H9 (cell line): ENCODE results near the gene KRT77. TPM values are rescaled to one million over a fixed set of nuclear protein-coding genes. Genes with fewer than 3 reads are reported as not detected.

Source experiments
- DNase-seq: peaks from one replicate; pipeline ENCODE4 v3.0.0-alpha.2; 2017
- H2AFZ ChIP-seq: one replicate; pipeline ENCODE4 v1.6.1; 2013; ENCODE audit warnings: mild to moderate bottlenecking, low read length, control low read depth, moderate library complexity
- H2AK5ac ChIP-seq: 2 replicates; pipeline ENCODE4 v1.6.1; 2013; ENCODE audit warnings: low read length, control low read depth, mixed read lengths; ENCODE audit not compliant: insufficient read length
- H2BK120ac ChIP-seq: one replicate; pipeline ENCODE4 v1.6.1; 2013; ENCODE audit warnings: low read depth, mild to moderate bottlenecking, low read length, control low read depth, inconsistent platforms; ENCODE audit not compliant: poor library complexity, severe bottlenecking
- H2BK12ac ChIP-seq: 2 replicates; pipeline ENCODE4 v1.6.1; 2013; ENCODE audit warnings: low read length, control low read depth, mixed read lengths, low read depth; ENCODE audit not compliant: insufficient read length
- H2BK15ac ChIP-seq: 2 replicates; pipeline ENCODE4 v1.6.1; 2013; ENCODE audit warnings: low read depth, low read length, control low read depth
- H2BK20ac ChIP-seq: one replicate; pipeline ENCODE4 v1.6.1; 2013; ENCODE audit warnings: low read depth, mild to moderate bottlenecking, low read length, control low read depth, inconsistent platforms; ENCODE audit not compliant: poor library complexity, severe bottlenecking
- H2BK5ac ChIP-seq: 2 replicates; pipeline ENCODE4 v1.6.1; 2013; ENCODE audit warnings: low read length, control low read depth, mixed read lengths; ENCODE audit not compliant: insufficient read length
- H3K14ac ChIP-seq: 2 replicates; pipeline ENCODE4 v1.6.1; 2013; ENCODE audit warnings: low read length, control low read depth; ENCODE audit not compliant: insufficient read depth
- H3K18ac ChIP-seq: 2 replicates; pipeline ENCODE4 v1.6.1; 2013; ENCODE audit warnings: low read depth, mild to moderate bottlenecking, mixed read lengths, low read length, control low read depth; ENCODE audit not compliant: insufficient read length
- H3K23ac ChIP-seq: 2 replicates; pipeline ENCODE4 v1.6.1; 2013; ENCODE audit warnings: low read length, control low read depth, mixed read lengths, low read depth; ENCODE audit not compliant: insufficient read length
- H3K23me2 ChIP-seq: 2 replicates; pipeline ENCODE4 v1.6.1; 2013; ENCODE audit warnings: low read depth, mild to moderate bottlenecking, mixed read lengths, low read length, control low read depth; ENCODE audit not compliant: insufficient read length, poor library complexity, severe bottlenecking
- H3K27ac ChIP-seq: 2 replicates; pipeline ENCODE4 v1.5.1; 2013; ENCODE audit warnings: low read length, control low read depth, mixed read lengths, low read depth; ENCODE audit not compliant: insufficient read length
- H3K27me3 ChIP-seq: 2 replicates; pipeline ENCODE4 v1.6.1; 2013; ENCODE audit warnings: low read length, control low read depth, inconsistent platforms; ENCODE audit not compliant: insufficient read depth
- H3K4ac ChIP-seq: 2 replicates; pipeline ENCODE4 v1.6.1; 2013; ENCODE audit warnings: low read depth, mild to moderate bottlenecking, control low read depth, inconsistent platforms, low read length, moderate library complexity
- H3K4me1 ChIP-seq: 2 replicates; pipeline ENCODE4 v1.6.1; 2013; ENCODE audit warnings: low read length, control low read depth, inconsistent platforms; ENCODE audit not compliant: insufficient read depth
- H3K4me2 ChIP-seq: 2 replicates; pipeline ENCODE4 v1.6.1; 2013; ENCODE audit warnings: low read length, control low read depth, mixed read lengths; ENCODE audit not compliant: insufficient read length, insufficient read depth
- H3K56ac ChIP-seq: 2 replicates; pipeline ENCODE4 v1.6.1; 2013; ENCODE audit warnings: low read depth, mild to moderate bottlenecking, mixed read lengths, low read length, control low read depth; ENCODE audit not compliant: insufficient read length
- H3K79me1 ChIP-seq: 2 replicates; pipeline ENCODE4 v1.6.1; 2013; ENCODE audit warnings: low read depth, mild to moderate bottlenecking, moderate library complexity, low read length, control low read depth, inconsistent platforms; ENCODE audit not compliant: insufficient read depth, poor library complexity, severe bottlenecking
- H3K79me2 ChIP-seq: 2 replicates; pipeline ENCODE4 v1.6.1; 2013; ENCODE audit warnings: low read length, control low read depth, inconsistent platforms; ENCODE audit not compliant: insufficient read depth
- H3K9ac ChIP-seq: 2 replicates; pipeline ENCODE4 v1.6.1; 2013; ENCODE audit warnings: low read length, control low read depth, mixed read lengths; ENCODE audit not compliant: insufficient read length; ENCODE audit errors: extremely low read depth
- H3K9me3 ChIP-seq: one replicate; pipeline ENCODE4 v1.6.1; 2013; ENCODE audit warnings: low read depth, low read length, inconsistent platforms; ENCODE audit not compliant: control insufficient read depth
- H3T11ph ChIP-seq: one replicate; pipeline ENCODE4 v1.6.1; 2013; ENCODE audit warnings: mild to moderate bottlenecking, low read length, control low read depth, inconsistent platforms
- H4K20me1 ChIP-seq: one replicate; pipeline ENCODE4 v1.6.1; 2013; ENCODE audit not compliant: control insufficient read depth, insufficient read length, insufficient read depth
- H4K5ac ChIP-seq: 2 replicates; pipeline ENCODE4 v1.6.1; 2013; ENCODE audit warnings: low read depth, mild to moderate bottlenecking, mixed read lengths, low read length, control low read depth; ENCODE audit not compliant: insufficient read length
- H4K8ac ChIP-seq: replicated peaks from 2 replicates; pipeline ENCODE4 v1.6.1; 2013; ENCODE audit warnings: low read length, control low read depth, mixed read lengths, low read depth; ENCODE audit not compliant: insufficient read length
- H4K91ac ChIP-seq: 2 replicates; pipeline ENCODE4 v1.6.1; 2013; ENCODE audit warnings: low read depth, mild to moderate bottlenecking, moderate library complexity, mixed read lengths, low read length, control low read depth; ENCODE audit not compliant: insufficient read length
- H3K27ac Mint-ChIP-seq, 3 experiments: 2 replicates in 2 of 3; 3 replicates in 1 of 3; pipeline ENCODE4 v1.8.0; 2020 to 2021; ENCODE audit warnings: mixed read lengths in 3 of 3, mild to moderate bottlenecking in 1 of 3, moderate library complexity in 1 of 3
- H3K27me3 Mint-ChIP-seq: 2 replicates; pipeline ENCODE4 v1.8.0; 2021; ENCODE audit warnings: low read depth, mild to moderate bottlenecking, moderate library complexity, mixed read lengths
- H3K36me3 Mint-ChIP-seq, 3 experiments: 2 replicates in 2 of 3; 3 replicates in 1 of 3; pipeline ENCODE4 v1.8.0; 2020 to 2021; ENCODE audit warnings: low read depth in 3 of 3, mixed read lengths in 3 of 3; ENCODE audit not compliant: insufficient read depth in 1 of 3
- H3K4me1 Mint-ChIP-seq, 2 experiments: 2 replicates each; pipeline ENCODE4 v1.8.0; 2020; ENCODE audit warnings: mixed read lengths in 2 of 2
- H3K4me3 Mint-ChIP-seq, 2 experiments: 2 replicates in 1 of 2; 3 replicates in 1 of 2; pipeline ENCODE4 v1.8.0; 2020 to 2021; ENCODE audit warnings: mild to moderate bottlenecking in 2 of 2, mixed read lengths in 2 of 2, moderate library complexity in 1 of 2
- H3K9me3 Mint-ChIP-seq, 2 experiments: 2 replicates in 1 of 2; 3 replicates in 1 of 2; pipeline ENCODE4 v1.8.0; 2020; ENCODE audit warnings: mild to moderate bottlenecking in 2 of 2, mixed read lengths in 2 of 2, moderate library complexity in 1 of 2
- CTCF ChIP-seq: fragments of 200-600 bp; sonication (generic); conservative IDR thresholded peaks from 3 replicates; pipeline ENCODE4 v1.8.0; 2021; ENCODE audit warnings: antibody characterized with exemption, mild to moderate bottlenecking
- WGBS: extraction: QIAGEN DNeasy Blood & Tissue Kit; methylation state at CpG from one replicate; pipeline ENCODE4 v1.1.7; 2013; ENCODE audit warnings: missing lambda C conversion rate, low lambda C conversion rate, mixed read lengths; ENCODE audit not compliant: insufficient read length; ENCODE audit errors: extremely low coverage; 5-methylcytosine and 5-hydroxymethylcytosine counted together
- total RNA-seq: library from RNA; stranded (reverse); gene quantifications from 2 replicates; pipeline ENCODE4 v1.2.1, GENCODE V29; 2021

The KRT77 gene
- total RNA-seq, 1 experiment from 2014 or later, result not detected

- TF ChIP-seq CTCF, result no peak
- H4K5ac ChIP-seq, result no peak overlapping the region
- no peaks in the 10 kb centered on the region for H3K27me3 ChIP-seq
- no peak overlapping the region for H3K18ac ChIP-seq
- DNase-seq, result no peak
- H3K9ac ChIP-seq, result no peak overlapping the region
- no peak overlapping the region for H2AK5ac ChIP-seq
- no peak overlapping the region for H2BK5ac ChIP-seq
- H3K9me3 ChIP-seq, result no peaks in the 10 kb centered on the region
- Mint-ChIP-seq H3K27me3 (peaks cover 52% of the 10 kb centered on the region), H3K4me1 (peaks cover 4% of the 10 kb centered on the region in 2 experiments; a peak in 3 of 4 replicates), H3K4me3 (no peak overlapping the region), H3K9me3 (no peaks in the 10 kb centered on the region), H3K27ac (no peak overlapping the region), H3K36me3 (no peaks in the 10 kb centered on the region)
- no peaks in the 10 kb centered on the region for H3K79me2 ChIP-seq
- no peak overlapping the region for H3K4me2 ChIP-seq
- H3K4ac ChIP-seq, result no peak overlapping the region
- no peak overlapping the region for H3K56ac ChIP-seq
- H4K20me1 ChIP-seq, result no peaks in the 10 kb centered on the region
- no peak overlapping the region for H3K23ac ChIP-seq
- no peaks in the 10 kb centered on the region for H3K79me1 ChIP-seq
- H3K27ac ChIP-seq, result no peak overlapping the region
- H3K14ac ChIP-seq, result no peak overlapping the region
- no CpG with 5 or more reads among the region's 3 CpGs for WGBS
- no peak overlapping the region for H2BK15ac ChIP-seq
- no peaks in the 10 kb centered on the region for H3K23me2 ChIP-seq
- no peak overlapping the region for H2BK20ac ChIP-seq
- no peak overlapping the region for H4K91ac ChIP-seq
- H3K4me1 ChIP-seq, result no peaks in the 10 kb centered on the region
- H2BK12ac ChIP-seq, result no peak overlapping the region
- H2AFZ ChIP-seq, result no peak overlapping the region
- no peak overlapping the region for H2BK120ac ChIP-seq
- H3T11ph ChIP-seq, result no peak overlapping the region
- no peak overlapping the region for H4K8ac ChIP-seq
These were observed 39.6 kb upstream of the KRT77 start for GRCh38 chr12:52742822-52743457.
